ENCODE measurements around the gene GGNBP2.

GGNBP2 gene

DNA sequence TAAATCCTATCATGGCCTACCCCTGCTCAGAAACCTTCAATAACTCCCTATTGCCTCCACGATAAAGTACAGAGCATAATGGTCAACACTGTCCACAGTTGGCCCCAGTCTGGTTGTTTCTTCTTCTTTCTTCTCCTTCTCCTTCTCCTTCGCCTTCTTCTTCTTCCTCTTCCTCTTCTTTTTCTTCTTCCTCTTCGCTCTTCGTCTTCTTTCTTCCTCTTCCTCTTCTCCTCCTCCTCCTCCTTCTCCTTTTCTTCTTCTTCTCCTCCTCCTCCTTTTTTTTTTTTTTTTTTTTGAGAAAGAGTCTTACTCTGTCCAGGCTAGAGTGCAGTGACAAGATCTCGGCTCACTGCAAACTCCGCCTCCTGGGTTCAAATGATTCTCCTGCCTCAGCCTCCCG lies 80.5 kb downstream of the GGNBP2 start:
- TF ChIP-seq, protein P1, sequence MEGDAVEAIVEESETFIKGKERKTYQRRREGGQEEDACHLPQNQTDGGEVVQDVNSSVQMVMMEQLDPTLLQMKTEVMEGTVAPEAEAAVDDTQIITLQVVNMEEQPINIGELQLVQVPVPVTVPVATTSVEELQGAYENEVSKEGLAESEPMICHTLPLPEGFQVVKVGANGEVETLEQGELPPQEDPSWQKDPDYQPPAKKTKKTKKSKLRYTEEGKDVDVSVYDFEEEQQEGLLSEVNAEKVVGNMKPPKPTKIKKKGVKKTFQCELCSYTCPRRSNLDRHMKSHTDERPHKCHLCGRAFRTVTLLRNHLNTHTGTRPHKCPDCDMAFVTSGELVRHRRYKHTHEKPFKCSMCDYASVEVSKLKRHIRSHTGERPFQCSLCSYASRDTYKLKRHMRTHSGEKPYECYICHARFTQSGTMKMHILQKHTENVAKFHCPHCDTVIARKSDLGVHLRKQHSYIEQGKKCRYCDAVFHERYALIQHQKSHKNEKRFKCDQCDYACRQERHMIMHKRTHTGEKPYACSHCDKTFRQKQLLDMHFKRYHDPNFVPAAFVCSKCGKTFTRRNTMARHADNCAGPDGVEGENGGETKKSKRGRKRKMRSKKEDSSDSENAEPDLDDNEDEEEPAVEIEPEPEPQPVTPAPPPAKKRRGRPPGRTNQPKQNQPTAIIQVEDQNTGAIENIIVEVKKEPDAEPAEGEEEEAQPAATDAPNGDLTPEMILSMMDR (IDR thresholded peaks at IDR 0.05; ENCODE audit: borderline replicate concordance, control extremely low read depth, extremely low read depth, insufficient read depth, missing control alignments), result no peak
- in situ Hi-C loops (cut with MboI; ENCODE audit: low sequenced_read_pairs, unreplicated experiment), result loop anchor here (25.0 kb wide), 1 partner anchor 437 kb away; no protein-coding TSS in a partner anchor
- DNase-seq (ENCODE audit: low spot score), result no peak

DNA sequence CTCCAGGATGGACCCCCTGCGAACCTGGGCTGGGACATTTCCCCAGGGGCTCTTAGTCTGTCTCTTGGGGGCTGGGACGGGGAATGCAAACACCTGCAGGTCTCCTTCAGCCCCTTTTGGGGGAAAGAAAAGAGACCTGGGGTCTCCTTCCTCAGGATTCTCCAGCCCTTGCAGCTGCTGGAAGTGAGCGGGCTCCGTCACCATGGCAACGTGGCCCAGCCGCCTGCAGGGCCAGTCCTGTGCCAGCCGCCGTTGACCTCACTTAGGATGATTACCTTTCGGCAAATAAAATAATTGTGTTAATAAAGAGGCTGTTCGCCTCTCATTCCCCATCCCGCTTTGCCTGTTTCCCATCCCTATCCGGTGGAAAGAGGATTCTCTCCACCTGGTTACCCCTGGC lies 82.4 kb downstream of the GGNBP2 start:
- TF ChIP-seq, protein P1 (IDR thresholded peaks at IDR 0.05; ENCODE audit: borderline replicate concordance, control extremely low read depth, extremely low read depth, insufficient read depth, missing control alignments), result no peak
- in situ Hi-C loops (cut with MboI; ENCODE audit: low sequenced_read_pairs, unreplicated experiment), result loop anchor here (25.0 kb wide), 1 partner anchor 435 kb away; no protein-coding TSS in a partner anchor

DNA sequence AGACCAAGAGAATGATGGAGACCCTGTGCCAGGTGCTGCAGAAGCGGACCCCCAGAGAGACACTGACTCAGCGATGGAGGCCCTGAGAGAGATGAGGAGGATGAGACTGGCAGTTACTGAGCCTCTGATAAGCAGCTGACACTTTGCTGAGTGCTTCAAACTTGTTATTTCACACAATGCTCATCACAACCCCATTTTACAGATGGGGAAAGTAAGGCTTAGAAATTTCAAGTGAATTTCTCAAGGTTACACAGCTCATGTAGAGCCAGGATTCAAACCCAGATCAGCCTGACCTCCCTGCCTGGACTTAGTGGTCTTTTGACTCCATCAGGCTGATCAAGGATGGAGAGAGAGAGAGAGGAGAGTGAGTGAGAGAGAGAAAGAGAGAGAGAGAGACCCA lies 83.9 kb downstream of the GGNBP2 start:
- TF ChIP-seq, protein P1 (IDR thresholded peaks at IDR 0.05; ENCODE audit: borderline replicate concordance, control extremely low read depth, extremely low read depth, insufficient read depth, missing control alignments), result no peak
- no peak for DNase-seq (ENCODE audit: low spot score)
- in situ Hi-C loops (cut with MboI; ENCODE audit: low sequenced_read_pairs, unreplicated experiment), result loop anchor here (25.0 kb wide), 1 partner anchor 434 kb away; no protein-coding TSS in a partner anchor

More for the DNA sequence above, 82.4 kb downstream of the GGNBP2 start:
- no peak for DNase-seq (ENCODE audit: low spot score)

DNA sequence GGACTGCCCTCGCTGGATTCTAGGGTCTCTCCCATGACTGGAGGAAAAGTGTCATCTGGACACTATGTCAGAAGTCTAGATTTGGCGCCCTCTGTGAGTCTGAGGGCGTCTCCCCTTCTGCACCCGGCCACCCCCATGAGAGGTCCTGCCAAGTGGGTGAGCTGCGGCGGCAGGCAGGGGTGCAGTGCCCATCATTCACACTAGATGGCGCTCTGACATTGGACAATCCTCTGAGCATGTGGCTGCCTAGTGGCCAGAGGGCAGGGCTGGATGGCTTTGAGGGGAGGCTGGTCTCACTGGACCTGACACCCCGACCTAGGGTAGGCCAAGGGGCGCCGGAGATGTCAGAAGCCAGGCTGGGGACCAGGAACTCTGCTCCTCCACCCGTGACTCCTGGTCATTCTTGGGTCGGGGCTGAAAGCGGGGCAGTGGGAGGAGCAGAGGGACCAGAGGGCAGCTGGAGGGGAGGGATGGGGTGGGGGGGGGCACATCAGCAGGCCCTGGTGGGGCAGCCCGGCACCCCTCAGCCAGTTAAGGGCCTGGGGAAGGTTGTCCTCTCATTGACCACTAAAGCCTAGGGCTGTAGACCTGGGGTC lies 84.6 kb downstream of the GGNBP2 start:
- in situ Hi-C loops (cut with MboI; ENCODE audit: low sequenced_read_pairs, unreplicated experiment), result loop anchor here (25.0 kb wide), 1 partner anchor 433 kb away; no protein-coding TSS in a partner anchor
- TF ChIP-seq, protein P1 (IDR thresholded peaks at IDR 0.05; ENCODE audit: borderline replicate concordance, control extremely low read depth, extremely low read depth, insufficient read depth, missing control alignments), result peak; percentile 99
- DNase-seq (ENCODE audit: low spot score), result peak; percentile 91

DNA sequence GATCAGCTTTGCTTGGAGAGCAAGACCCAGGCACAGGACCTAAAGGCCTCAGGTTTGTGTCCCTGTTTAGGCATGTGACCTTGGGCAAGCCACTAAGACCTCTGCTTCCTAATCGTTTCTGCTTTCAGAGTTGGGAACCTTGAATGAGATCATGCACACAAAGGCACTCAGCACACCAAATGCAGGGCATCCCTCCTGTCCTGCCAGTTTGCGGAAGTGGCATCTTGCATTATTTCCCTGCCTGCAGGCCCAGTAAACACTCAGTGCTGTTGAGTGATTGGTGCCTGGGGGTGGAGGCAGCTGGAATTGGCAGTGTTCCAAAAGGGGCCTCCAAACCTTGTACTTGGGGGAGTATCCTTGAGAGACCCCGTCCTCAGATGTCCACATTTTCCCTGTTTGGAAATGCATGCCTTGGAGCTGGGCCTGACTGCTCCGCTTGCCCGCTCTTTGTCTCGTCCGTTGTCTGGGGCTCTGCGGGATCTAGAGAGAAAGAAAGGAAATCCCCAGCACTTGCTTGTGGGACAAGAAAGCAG lies 85.3 kb downstream of the GGNBP2 start:
- TF ChIP-seq, protein P1 (IDR thresholded peaks at IDR 0.05; ENCODE audit: borderline replicate concordance, control extremely low read depth, extremely low read depth, insufficient read depth, missing control alignments), result no peak
- in situ Hi-C loops (cut with MboI; ENCODE audit: low sequenced_read_pairs, unreplicated experiment), result loop anchor here (25.0 kb wide), 1 partner anchor 432 kb away; no protein-coding TSS in a partner anchor
- no peak for DNase-seq (ENCODE audit: low spot score)

DNA sequence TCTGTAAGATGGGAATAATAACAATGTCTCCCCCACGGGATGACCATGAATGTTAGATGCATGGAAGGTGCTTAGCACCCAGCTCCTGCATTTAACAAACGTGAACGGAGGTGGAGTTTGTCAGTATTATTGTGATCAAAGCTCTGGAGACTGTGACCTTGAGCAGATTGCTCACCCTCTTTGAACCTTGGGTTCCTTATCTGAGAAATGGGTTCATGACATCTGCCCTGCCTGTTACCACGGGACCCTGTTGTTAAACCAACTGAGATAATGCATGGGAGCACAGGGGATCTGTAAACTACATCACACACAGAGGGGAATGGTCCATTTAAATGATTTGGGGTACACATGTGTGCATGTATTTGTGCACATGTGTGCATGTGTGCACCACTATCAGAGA lies 86.3 kb downstream of the GGNBP2 start:
- in situ Hi-C loops (cut with MboI; ENCODE audit: low sequenced_read_pairs, unreplicated experiment), result loop anchor here (25.0 kb wide), 1 partner anchor 431 kb away; no protein-coding TSS in a partner anchor
- TF ChIP-seq, protein P1 (IDR thresholded peaks at IDR 0.05; ENCODE audit: borderline replicate concordance, control extremely low read depth, extremely low read depth, insufficient read depth, missing control alignments), result no peak

More for the DNA sequence above, 86.3 kb downstream of the GGNBP2 start:
- DNase-seq (ENCODE audit: low spot score), result no peak

Data from GM13976 (cell line).